ENCODE measurements around the gene BRPF1. TPM values are rescaled to one million over a fixed set of nuclear protein-coding genes. Genes with fewer than 3 reads are reported as not detected.

Gene BRPF1
- polyA plus RNA-seq, 1 of the 3 experiments (the other 2 are of a cell fraction) = 13.0 TPM

GRCh38 chr3:9685216-9686049 lies 46.1 kb upstream of the BRPF1 start:
- H4K20me1 ChIP-seq (ENCODE audit: insufficient read depth) = no peaks in the 10 kb centered on the region
- no peak overlapping the region for H3K9ac ChIP-seq
- TF ChIP-seq PBX3 (IDR thresholded peaks at IDR 0.05) = no peak
- TF ChIP-seq MXI1 (IDR thresholded peaks at IDR 0.05; ENCODE audit: low read depth, low read length) = no peak
- no peak for TF ChIP-seq IRF3 (IDR thresholded peaks at IDR 0.05; ENCODE audit: low read depth, low read length)
- TF ChIP-seq MEF2A (IDR thresholded peaks at IDR 0.05; ENCODE audit: borderline replicate concordance, low read depth) = no peak
- no peak for TF ChIP-seq CTCF (IDR thresholded peaks at IDR 0.05)
- TF ChIP-seq EP300 (IDR thresholded peaks at IDR 0.05; ENCODE audit: borderline replicate concordance in 1 of 2, low read depth in 1 of 2, low read length in 1 of 2) = no peak
- TF ChIP-seq USF2 (IDR thresholded peaks at IDR 0.05; ENCODE audit: borderline replicate concordance, low read depth, low read length) = no peak
- no peak for TF ChIP-seq ZBTB33 (IDR thresholded peaks at IDR 0.05; ENCODE audit: borderline replicate concordance, low read depth)
- no peak for TF ChIP-seq FOSL2 (IDR thresholded peaks at IDR 0.05; ENCODE audit: borderline replicate concordance, low read depth)
- TF ChIP-seq GABPA (IDR thresholded peaks at IDR 0.05; ENCODE audit: low read depth) = no peak
- TF ChIP-seq EZH2phosphoT487 (IDR thresholded peaks at IDR 0.05; ENCODE audit: borderline replicate concordance, low read depth) = no peak
- H3K79me2 ChIP-seq (ENCODE audit: insufficient read depth) = no peaks in the 10 kb centered on the region
- 87% methylated on average over 15 of the region's 18 CpGs for WGBS (ENCODE audit: low lambda C conversion rate)
- H3K9me2 ChIP-seq = no peaks in the 10 kb centered on the region
- H2AFZ ChIP-seq (ENCODE audit: low read depth) = no peak overlapping the region
- H3K36me3 ChIP-seq (replicated peaks in 1 of 2; ENCODE audit: control insufficient read depth in 1 of 2, insufficient read depth in 2 of 2, low read length in 1 of 2) = peaks cover 8 to 90% of the 10 kb centered on the region in 2 experiments
- H3K27ac ChIP-seq (ENCODE audit: low read depth in 2 of 2, low read length in 1 of 2) = no peak overlapping the region
- ChIA-PET POLR2A (no interaction called here), CTCF (no interaction called here)
- no peak for DNase-seq
- no peak overlapping the region for H3K4me3 ChIP-seq (ENCODE audit: low read depth in 2 of 2, low read length in 1 of 2)
- no peaks in the 10 kb centered on the region for H3F3A ChIP-seq (replicated peaks; ENCODE audit: insufficient read depth)
- no peak overlapping the region for H3K4me2 ChIP-seq
- no peaks in the 10 kb centered on the region for H3K27me3 ChIP-seq (ENCODE audit: insufficient read depth)
- H3K4me1 ChIP-seq (ENCODE audit: control insufficient read depth in 1 of 2, insufficient read depth in 2 of 2, low read depth in 1 of 2, low read length in 1 of 2) = peaks cover 0 to 4% of the 10 kb centered on the region in 2 experiments; a peak in 1 of 4 replicates
- H3K9me3 ChIP-seq = no peaks in the 10 kb centered on the region
